Measurements from ENCODE around the gene ASCL1. TPM values are rescaled to one million over a fixed set of nuclear protein-coding genes. Genes with fewer than 3 reads are reported as not detected.

Gene ASCL1
- total and polyA plus RNA-seq, 4 donors: 0.25 to 0.88 (median 0.63) TPM

DNA sequence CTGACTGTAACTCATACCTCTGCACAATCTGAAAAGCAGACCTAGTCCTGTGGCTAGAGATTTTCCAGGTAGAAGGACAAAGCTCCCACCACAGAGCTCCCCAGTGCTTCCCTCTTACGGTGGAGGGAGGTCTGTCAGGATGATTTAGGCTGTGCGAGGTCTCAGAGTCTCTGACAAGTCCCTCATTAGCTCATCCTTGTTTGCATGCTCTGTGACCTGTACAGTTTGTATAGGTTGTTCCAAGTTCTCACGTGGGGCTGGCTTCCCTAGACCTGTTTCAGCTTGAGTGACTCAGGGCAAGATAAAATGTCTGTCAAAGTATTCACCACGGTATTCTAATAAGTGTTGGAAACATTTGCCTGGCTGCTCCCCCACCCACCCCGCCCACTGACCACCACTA, 34.8 kb downstream of the ASCL1 start:
- peaks cover 0 to 3% (median 0%) of the 10 kb centered on the region in 3 donors for H3K27me3 ChIP-seq (ENCODE audit: control insufficient read depth in 3 of 3, insufficient read depth in 3 of 3, low read length in 2 of 3)
- no peaks in the 10 kb centered on the region for H3K4me1 ChIP-seq (ENCODE audit: control insufficient read depth in 5 of 5, insufficient read depth in 5 of 5, low read length in 5 of 5)
- H3K36me3 ChIP-seq (ENCODE audit: control insufficient read depth in 4 of 4, insufficient read depth in 4 of 4, low read length in 4 of 4): no peaks in the 10 kb centered on the region
- no peak for ATAC-seq (ENCODE audit: insufficient read depth, low FRiP score)
- WGBS, 2 donors: 45 to 49% methylated on average over 5 of the region's 5 CpGs
- H3K9ac ChIP-seq (ENCODE audit: insufficient read depth in 1 of 2, low read length in 2 of 2): no peak overlapping the region
- no peak overlapping the region for H3K27ac ChIP-seq (ENCODE audit: low read depth in 1 of 2, low read length in 1 of 2)
- H3K4me3 ChIP-seq: no peak overlapping the region
- DNase-seq: no peak
- TF ChIP-seq, protein P1, sequence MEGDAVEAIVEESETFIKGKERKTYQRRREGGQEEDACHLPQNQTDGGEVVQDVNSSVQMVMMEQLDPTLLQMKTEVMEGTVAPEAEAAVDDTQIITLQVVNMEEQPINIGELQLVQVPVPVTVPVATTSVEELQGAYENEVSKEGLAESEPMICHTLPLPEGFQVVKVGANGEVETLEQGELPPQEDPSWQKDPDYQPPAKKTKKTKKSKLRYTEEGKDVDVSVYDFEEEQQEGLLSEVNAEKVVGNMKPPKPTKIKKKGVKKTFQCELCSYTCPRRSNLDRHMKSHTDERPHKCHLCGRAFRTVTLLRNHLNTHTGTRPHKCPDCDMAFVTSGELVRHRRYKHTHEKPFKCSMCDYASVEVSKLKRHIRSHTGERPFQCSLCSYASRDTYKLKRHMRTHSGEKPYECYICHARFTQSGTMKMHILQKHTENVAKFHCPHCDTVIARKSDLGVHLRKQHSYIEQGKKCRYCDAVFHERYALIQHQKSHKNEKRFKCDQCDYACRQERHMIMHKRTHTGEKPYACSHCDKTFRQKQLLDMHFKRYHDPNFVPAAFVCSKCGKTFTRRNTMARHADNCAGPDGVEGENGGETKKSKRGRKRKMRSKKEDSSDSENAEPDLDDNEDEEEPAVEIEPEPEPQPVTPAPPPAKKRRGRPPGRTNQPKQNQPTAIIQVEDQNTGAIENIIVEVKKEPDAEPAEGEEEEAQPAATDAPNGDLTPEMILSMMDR (IDR thresholded peaks at IDR 0.05; ENCODE audit: control extremely low read depth, extremely low read depth): no peak
- H3K9me3 ChIP-seq (ENCODE audit: control insufficient read depth in 4 of 4, insufficient read depth in 3 of 4, low read length in 3 of 4): peaks cover 0 to 7% (median 2%) of the 10 kb centered on the region in 4 donors

DNA sequence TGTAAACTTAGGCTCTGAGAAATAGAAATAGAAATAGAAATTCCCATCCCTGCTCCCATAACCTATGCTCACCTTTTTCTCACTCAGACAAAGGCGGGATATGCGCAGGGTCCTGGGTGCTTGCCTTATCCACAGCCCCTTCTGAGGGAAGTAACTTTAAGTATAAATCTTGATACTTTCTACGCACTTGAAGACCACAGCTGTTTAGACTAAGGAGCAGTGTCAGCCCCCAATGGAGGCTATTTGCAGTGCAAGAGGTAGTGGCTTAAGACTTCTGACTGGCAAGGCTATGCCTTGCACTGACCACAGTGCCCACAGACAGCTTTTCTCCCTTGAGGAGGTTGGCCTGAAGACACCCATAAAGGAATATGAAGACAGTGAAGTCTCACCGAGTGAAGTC, 35.2 kb downstream of the ASCL1 start:
- Histone ChIP-seq H3K9ac (ENCODE audit: insufficient read depth in 1 of 2, low read length in 2 of 2) (no peak overlapping the region), H3K9me3 (ENCODE audit: control insufficient read depth in 4 of 4, insufficient read depth in 3 of 4, low read length in 3 of 4) (peaks cover 0 to 8% (median 2%) of the 10 kb centered on the region in 4 donors), H3K4me3 (no peak overlapping the region), H3K27me3 (ENCODE audit: control insufficient read depth in 3 of 3, insufficient read depth in 3 of 3, low read length in 2 of 3) (peaks cover 0 to 3% (median 0%) of the 10 kb centered on the region in 3 donors), H3K36me3 (ENCODE audit: control insufficient read depth in 4 of 4, insufficient read depth in 4 of 4, low read length in 4 of 4) (no peaks in the 10 kb centered on the region), H3K27ac (ENCODE audit: low read depth in 1 of 2, low read length in 1 of 2) (no peak overlapping the region), H3K4me1 (ENCODE audit: control insufficient read depth in 5 of 5, insufficient read depth in 5 of 5, low read length in 5 of 5) (no peaks in the 10 kb centered on the region)
- DNase-seq: no peak
- ATAC-seq (ENCODE audit: insufficient read depth, low FRiP score): no peak
- WGBS, 2 donors: 89 to 93% methylated on average over 4 of the region's 4 CpGs
- TF ChIP-seq, protein P1 (IDR thresholded peaks at IDR 0.05; ENCODE audit: control extremely low read depth, extremely low read depth): no peak

DNA sequence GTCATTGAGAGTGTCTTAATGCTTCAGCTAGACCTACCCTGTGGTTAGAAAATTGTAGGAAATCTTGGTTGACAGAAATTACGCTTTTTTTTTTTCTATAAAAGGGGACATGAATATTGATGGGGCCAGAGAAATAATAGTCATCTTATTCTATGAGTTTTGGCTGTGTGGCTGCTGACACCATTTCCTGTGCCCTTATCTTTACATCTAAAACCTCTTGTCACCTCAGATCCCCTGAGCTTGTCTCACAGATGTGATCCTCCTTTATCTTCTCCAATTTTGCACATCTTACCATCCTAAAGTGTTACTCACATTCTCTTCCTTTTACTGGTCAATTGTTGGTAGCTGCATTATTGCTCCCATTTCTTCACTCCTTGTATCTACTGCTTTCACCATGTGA, 36.1 kb downstream of the ASCL1 start:
- TF ChIP-seq, protein P1 (IDR thresholded peaks at IDR 0.05; ENCODE audit: control extremely low read depth, extremely low read depth): no peak
- no peaks in the 10 kb centered on the region for H3K36me3 ChIP-seq (ENCODE audit: control insufficient read depth in 4 of 4, insufficient read depth in 4 of 4, low read length in 4 of 4)
- H3K9ac ChIP-seq (ENCODE audit: insufficient read depth in 1 of 2, low read length in 2 of 2): no peak overlapping the region
- no peak for ATAC-seq (ENCODE audit: insufficient read depth, low FRiP score)
- peaks cover 0 to 3% (median 0%) of the 10 kb centered on the region in 3 donors for H3K27me3 ChIP-seq (ENCODE audit: control insufficient read depth in 3 of 3, insufficient read depth in 3 of 3, low read length in 2 of 3)
- no peak for DNase-seq
- WGBS, 2 donors: 89 to 91% methylated on average over 1 of the region's 1 CpG
- H3K4me1 ChIP-seq (ENCODE audit: control insufficient read depth in 5 of 5, insufficient read depth in 5 of 5, low read length in 5 of 5): no peaks in the 10 kb centered on the region
- no peak overlapping the region for H3K27ac ChIP-seq (ENCODE audit: low read depth in 1 of 2, low read length in 1 of 2)
- no peak overlapping the region for H3K4me3 ChIP-seq
- peaks cover 0 to 10% (median 2%) of the 10 kb centered on the region in 4 donors for H3K9me3 ChIP-seq (ENCODE audit: control insufficient read depth in 4 of 4, insufficient read depth in 3 of 4, low read length in 3 of 4)

DNA sequence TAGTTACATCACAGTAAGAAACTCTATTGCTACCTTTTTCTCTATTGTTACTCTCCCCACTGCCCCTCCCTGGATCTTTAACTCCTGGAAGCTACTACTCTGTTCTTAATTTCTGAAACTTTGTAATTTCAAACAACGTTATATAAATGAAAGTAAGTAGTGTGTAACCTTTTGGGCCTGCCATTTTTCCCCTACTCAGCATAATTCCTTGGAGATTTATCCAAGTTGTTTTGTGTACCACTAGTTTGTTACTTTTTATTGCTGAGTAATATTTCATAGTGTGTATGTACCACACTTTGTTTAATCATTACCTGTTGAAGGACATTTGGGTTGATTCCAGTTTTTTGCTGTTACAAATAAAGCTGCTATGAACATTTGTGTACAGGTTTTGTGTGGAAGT, 37.9 kb downstream of the ASCL1 start:
- ATAC-seq (ENCODE audit: insufficient read depth, low FRiP score): no peak
- Histone ChIP-seq H3K9me3 (ENCODE audit: control insufficient read depth in 4 of 4, insufficient read depth in 3 of 4, low read length in 3 of 4) (peaks cover 0 to 9% (median 3%) of the 10 kb centered on the region in 4 donors), H3K9ac (ENCODE audit: insufficient read depth in 1 of 2, low read length in 2 of 2) (no peak overlapping the region), H3K27me3 (ENCODE audit: control insufficient read depth in 3 of 3, insufficient read depth in 3 of 3, low read length in 2 of 3) (peaks cover 0 to 3% (median 0%) of the 10 kb centered on the region in 3 donors), H3K27ac (ENCODE audit: low read depth in 1 of 2, low read length in 1 of 2) (no peak overlapping the region), H3K4me3 (no peak overlapping the region), H3K36me3 (ENCODE audit: control insufficient read depth in 4 of 4, insufficient read depth in 4 of 4, low read length in 4 of 4) (no peaks in the 10 kb centered on the region), H3K4me1 (ENCODE audit: control insufficient read depth in 5 of 5, insufficient read depth in 5 of 5, low read length in 5 of 5) (no peaks in the 10 kb centered on the region)
- no peak for DNase-seq
- TF ChIP-seq, protein P1 (IDR thresholded peaks at IDR 0.05; ENCODE audit: control extremely low read depth, extremely low read depth): no peak
- WGBS, 2 donors: 84 to 90% methylated on average over 1 of the region's 1 CpG

All from lung (tissue), 12 donors.